ENCODE measurements around the gene KIRREL3.
"Not testable (repeated sequence)": the region's sequence is repeated elsewhere in the genome, so short reads cannot be mapped to it uniquely, and the experiment has no call there.

Gene KIRREL3

DNA sequence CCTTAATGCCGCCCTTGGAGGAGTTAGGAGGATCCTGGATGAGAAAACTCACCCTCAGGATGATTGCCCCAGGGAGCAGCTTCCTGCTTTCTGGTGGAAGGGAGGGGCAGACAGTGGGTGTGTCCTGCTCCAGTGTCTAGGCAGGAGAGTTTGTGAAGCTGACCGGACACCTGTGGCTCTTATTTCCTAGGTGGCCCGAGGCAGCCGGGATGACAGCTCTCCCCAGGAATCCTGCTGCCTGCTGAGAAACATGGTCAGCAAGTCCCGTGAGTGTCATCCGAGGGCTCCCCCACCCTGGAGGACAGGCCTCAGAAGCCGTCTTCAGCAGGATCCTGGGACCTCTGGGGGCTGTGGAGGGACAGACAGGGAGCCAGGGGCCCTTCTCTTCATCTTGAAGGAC is 594.7 kb downstream of the KIRREL3 start:
- DNase-seq (ENCODE audit: low read depth in 2 of 2): no peak

GRCh38 chr11:126405374-126405773 is 595.2 kb downstream of the KIRREL3 start:
- no peak for DNase-seq (ENCODE audit: low read depth in 2 of 2)

DNA sequence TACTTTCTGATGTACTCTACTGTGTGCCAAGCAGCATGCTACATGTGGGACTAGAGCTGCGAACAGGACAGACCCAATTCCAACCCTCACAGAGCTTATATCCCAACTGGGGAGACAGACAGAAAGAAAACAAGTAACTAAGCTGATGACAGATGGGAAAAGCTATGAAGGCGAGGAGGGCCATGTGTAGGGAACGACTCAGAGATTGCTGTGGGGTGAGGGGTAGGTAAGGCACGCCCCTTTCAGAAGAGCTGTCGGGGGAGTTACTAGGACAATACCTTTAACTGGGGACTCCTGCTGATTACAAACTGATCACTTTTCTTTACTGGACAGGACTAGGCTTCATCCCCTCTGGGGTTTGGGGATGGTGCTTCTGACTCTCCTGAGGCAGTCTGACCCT is 596.2 kb downstream of the KIRREL3 start:
- DNase-seq (ENCODE audit: low read depth in 2 of 2): no peak

- no peak for DNase-seq (ENCODE audit: low read depth in 2 of 2)
These were observed 596.9 kb downstream of the KIRREL3 start for GRCh38 chr11:126403658-126404057.

- DNase-seq (ENCODE audit: low read depth in 2 of 2): no peak
These were observed 597.5 kb downstream of the KIRREL3 start for GRCh38 chr11:126403022-126403581.

DNA sequence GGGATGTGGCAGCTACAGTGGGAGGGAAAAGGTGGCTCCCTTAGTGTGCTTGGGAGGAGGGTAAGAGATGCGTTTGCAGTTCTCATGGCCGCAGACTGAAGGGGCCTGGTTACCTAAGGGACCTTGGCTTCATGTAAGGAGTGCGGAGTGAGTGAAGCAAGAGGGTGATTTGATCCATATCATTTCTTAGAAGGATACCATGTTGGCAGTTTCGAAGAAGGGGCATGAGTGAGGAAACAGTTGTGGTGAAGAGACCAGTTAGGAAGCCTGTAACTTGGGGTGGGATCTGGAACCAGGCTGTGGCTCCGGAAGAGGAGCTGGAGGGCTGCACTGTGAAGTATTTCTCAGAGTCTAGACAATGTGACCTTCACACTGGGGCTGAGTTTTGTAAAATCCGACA is 600.1 kb downstream of the KIRREL3 start:
- DNase-seq (ENCODE audit: low read depth in 2 of 2): no peak

- no peak for DNase-seq (ENCODE audit: low read depth in 2 of 2)
These were observed 600.6 kb downstream of the KIRREL3 start for GRCh38 chr11:126400019-126400418.

DNA sequence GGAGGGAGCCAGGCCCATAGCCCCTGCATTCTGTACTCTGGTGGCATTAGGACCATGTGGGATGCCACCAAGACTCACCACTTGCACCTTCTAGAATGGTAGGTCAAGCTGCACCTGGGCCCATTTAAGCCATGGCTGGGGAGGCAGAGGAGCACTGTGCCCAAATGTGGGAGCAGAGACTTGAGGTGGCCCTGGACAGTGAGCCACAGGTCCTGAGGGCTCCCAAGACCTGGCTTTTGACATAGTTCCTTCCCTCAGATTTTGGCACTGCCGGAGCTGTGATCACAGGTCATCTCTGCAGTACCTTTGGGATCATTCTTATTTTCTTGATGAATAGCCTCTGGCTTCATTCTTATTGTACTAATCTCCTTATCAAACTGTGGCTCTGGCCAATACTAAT is 601.8 kb downstream of the KIRREL3 start:
- no peak for DNase-seq (ENCODE audit: low read depth in 2 of 2)

- no peak for DNase-seq (ENCODE audit: low read depth in 2 of 2)
These were observed 602.3 kb downstream of the KIRREL3 start for GRCh38 chr11:126398296-126398695.

- DNase-seq (ENCODE audit: low read depth in 2 of 2): no peak
These were observed 603.6 kb downstream of the KIRREL3 start for GRCh38 chr11:126396965-126397364.

DNA sequence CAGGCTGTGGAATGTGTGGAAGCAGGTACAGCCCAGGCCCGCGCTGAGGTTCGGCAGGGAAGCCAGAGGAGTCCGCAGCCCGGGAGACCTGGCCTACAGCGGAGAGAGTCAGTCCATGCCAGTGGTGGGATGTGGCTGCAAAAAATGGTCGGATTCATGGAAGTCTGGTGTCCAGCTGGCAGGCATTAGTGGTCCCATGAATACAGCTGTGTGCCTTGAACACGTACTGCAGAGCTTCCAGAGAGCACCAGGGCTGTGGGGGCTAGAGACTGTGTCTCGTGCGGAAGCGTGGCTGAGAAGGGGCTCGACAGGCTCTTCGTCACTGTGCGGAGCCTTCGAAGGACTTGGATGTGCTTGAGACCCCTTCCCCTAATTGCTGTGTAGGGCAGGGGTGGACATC is 604.3 kb downstream of the KIRREL3 start:
- not testable (repeated sequence) for DNase-seq (ENCODE audit: low read depth in 2 of 2)

DNA sequence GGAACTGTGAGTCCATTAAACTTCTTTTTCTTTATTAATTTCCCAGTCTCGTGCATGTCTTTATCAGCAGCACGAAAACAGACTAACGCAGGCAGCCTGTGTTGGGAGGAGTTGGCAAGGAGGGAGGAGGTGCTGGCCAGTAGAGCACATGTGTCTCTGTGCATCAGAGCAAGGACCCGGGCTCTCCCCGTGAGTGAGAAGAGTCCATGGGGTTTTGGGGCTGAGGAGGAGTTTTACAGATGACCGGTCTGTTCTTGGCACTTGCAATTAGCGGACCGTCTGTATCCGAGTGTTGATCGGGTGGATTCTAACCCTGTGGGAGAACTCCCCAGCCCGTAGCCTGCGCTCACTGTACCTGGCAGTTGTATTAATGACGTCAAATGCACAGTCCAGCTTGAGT is 604.8 kb downstream of the KIRREL3 start:
- DNase-seq (ENCODE audit: low read depth in 2 of 2): not testable (repeated sequence)

DNA sequence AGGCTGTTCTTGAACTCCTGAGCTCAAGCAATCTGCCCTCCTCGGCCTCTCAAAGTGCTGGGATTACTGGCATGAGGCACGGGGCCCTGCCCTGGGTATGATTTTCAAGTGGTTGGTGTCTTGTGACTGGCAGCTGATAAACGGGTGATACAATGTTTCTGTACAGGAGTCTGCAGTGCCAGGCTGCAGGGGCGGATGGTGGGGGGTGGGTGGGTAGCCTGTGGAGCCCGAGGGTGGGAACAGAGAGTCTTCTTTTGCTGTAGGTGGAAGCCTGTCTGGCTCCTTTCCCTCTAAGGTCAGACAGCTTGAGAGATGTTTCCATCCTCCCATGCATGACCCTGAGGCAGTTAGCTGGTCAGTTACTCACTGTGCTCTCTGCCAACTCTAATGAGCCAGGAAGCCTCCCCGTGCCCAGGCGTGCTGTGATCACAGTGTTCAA is 605.9 kb downstream of the KIRREL3 start:
- DNase-seq (ENCODE audit: low read depth in 2 of 2): not testable (repeated sequence)

- no peak for DNase-seq (ENCODE audit: low read depth in 2 of 2)
These were observed 606.5 kb downstream of the KIRREL3 start for GRCh38 chr11:126394036-126394435.

DNA sequence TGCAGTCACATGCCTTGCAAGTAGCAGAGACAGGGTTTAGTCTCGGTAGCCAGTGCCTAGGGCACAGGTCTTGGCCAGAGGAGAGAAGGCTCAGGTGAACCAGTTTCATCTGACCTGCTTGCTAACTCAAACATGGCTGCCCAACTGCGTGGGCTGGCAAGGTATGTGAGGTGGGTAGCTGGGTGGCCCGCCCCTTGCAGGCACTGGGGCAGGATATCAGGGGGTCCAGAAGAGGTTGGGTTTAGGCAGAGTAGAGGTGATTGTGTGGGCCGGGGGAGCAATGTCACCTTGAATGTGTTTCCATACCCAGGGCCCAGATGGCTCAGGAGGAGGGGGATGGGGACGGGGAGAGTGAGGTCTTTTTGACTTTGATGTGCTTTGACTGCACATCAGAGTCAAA is 607.4 kb downstream of the KIRREL3 start:
- DNase-seq (ENCODE audit: low read depth in 2 of 2): no peak

DNA sequence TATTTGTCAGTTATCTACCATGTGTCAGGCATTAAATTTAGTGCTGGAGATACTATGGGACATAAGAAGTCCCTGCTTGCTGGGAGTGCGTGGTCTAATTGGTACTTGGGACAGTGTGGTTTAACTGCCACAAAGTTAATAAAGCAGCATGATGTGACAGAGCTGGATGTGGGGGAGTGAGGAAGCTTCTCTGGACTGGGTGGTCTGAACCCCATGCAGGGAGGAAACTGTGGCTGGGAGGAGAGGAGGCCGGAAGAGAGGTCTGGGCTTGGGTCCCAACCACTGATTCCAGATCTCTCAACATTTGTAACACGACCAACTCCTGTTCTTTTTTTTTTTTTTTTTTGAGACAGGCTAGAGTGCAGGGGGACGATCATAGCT is 607.9 kb downstream of the KIRREL3 start:
- no peak for DNase-seq (ENCODE audit: low read depth in 2 of 2)

DNA sequence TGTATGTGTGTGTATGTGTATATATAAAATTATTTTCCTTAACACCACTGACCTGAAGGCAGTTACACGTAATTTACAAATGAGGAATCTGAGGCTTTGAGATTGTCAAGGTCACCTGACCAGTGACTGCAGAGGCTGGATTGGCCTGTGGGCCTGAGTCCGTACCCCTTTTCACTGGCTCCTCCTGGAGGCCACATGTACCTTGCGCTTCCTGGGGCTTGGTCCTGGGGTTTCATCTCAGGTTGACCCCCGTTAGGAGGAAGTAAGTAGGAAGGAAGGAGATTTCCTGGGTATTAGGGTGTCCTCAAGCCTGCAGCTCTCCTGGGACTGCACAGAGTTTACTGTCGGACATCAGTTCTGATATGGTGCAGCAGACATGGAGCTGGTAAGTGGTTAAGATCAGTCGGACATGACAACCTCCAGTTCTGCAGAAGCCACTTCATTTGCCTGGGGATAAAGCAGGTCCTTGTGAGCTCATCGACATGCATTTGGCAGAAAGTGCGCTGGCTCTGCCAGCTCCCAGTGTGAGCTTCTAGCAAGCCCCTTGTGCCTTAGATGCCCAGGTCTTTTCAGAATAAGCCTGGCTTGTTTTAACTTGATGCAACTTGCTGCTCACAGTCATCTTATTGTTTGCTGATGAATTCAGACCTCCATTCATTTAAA is 608.5 kb downstream of the KIRREL3 start:
- no peak for DNase-seq (ENCODE audit: low read depth in 2 of 2)

GRCh38 chr11:126391286-126391954 is 609.1 kb downstream of the KIRREL3 start:
- DNase-seq (ENCODE audit: low read depth in 2 of 2): no peak

GRCh38 chr11:126390272-126390867 is 610.2 kb downstream of the KIRREL3 start:
- DNase-seq (ENCODE audit: low read depth in 2 of 2): no peak

DNA sequence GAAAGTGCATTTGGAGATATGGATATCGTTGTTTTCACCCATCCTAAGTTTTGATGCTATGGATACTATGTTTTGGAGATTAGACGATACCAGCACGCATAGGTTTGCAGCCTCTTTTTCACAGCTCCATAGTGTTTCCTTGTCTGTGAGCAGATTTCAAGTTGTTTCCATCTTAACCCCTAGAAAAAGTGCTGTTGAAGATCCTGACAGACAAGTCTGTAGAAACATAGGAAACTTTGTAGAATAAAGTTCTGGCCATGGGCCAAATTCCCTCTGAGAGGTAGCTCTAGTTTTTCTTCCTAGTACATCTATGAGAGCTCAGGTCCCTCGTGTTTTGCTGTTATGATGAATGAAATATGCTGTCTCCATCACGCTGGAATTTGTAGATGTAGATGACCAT is 612.7 kb downstream of the KIRREL3 start:
- no peak for DNase-seq (ENCODE audit: low read depth in 2 of 2)

GRCh38 chr11:126386729-126387071 is 613.9 kb downstream of the KIRREL3 start:
- not testable (repeated sequence) for DNase-seq (ENCODE audit: low read depth in 2 of 2)

DNA sequence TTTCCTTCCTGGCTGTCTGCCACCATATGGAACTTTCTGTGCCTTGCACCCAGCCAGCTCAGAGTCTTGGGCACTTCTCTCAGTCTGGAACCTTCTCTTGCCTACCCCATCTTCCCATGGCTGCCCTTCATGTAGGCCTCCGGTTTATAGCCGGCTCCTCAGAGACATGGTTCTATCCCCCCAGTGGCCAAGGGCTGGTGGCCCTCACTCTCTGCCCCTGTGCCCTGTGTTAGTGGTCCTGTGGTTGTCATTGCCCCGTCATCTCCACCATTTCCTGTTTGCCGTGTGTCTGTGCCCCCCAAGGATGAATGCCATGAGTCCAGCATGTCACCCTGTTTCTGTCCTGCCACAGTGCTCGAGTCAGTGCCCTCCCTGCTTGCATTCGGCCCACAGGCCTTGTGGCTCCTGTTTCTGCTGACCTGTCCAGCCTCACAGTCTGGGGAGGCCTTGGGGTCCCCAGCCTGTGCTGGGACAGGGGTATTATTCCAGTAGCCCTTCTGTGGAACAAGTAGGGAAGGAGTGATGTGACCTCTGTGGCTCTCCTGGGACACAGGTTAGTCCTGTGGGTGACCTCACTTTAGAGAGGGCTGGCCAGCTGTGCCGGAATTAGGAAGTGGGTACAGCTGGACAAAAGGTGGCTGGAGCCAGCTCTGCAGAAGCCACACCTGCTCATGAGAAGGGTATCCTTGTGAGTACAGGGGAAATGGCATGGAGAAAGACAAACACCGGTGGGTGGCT is 614.4 kb downstream of the KIRREL3 start:
- DNase-seq (ENCODE audit: low read depth in 2 of 2): no peak

Data from fibroblast of skin of left biceps (primary cell).